K562 (cell line): Measurements from ENCODE around the gene HDAC10. TPM values are rescaled to one million over a fixed set of nuclear protein-coding genes. Genes with fewer than 3 reads are reported as not detected.

Experiments used
- HNRNPH1 ChIP-seq: fragments of 200-400 bp; formaldehyde crosslinking; optimal IDR thresholded peaks from 2 replicates; pipeline ENCODE3; 2017; ENCODE audit warnings: low read depth, mild to moderate bottlenecking, low read length, moderate library complexity
- HNRNPK ChIP-seq: fragments of 200-400 bp; formaldehyde crosslinking; IDR thresholded peaks from one replicate; pipeline ENCODE4 v1.6.1; 2018; ENCODE audit warnings: mild to moderate bottlenecking, low read depth, low read length; ENCODE audit not compliant: poor library complexity, severe bottlenecking
- HOXB6 ChIP-seq: fragments of 250-450 bp; sonication (Bioruptor Pico); IDR thresholded peaks from 2 replicates; pipeline ENCODE4 v1.5.1; 2022; ENCODE audit warnings: mild to moderate bottlenecking, borderline replicate concordance
- MYBL2 ChIP-seq, 2 experiments: fragments of 450-650 bp in 1 of 2; sonication (generic) in 1 of 2; formaldehyde crosslinking in 1 of 2; IDR thresholded peaks; 2 replicates each; pipeline versions ENCODE4 v1.6.1 to v1.8.1; 2017 to 2022; ENCODE audit warnings: borderline replicate concordance in 1 of 2, inconsistent platforms in 1 of 2, low read depth in 1 of 2, mild to moderate bottlenecking in 1 of 2, missing genetic modification reagents in 1 of 2, moderate library complexity in 1 of 2
- RB1 ChIP-seq: fragments of 450-650 bp; IDR thresholded peaks from 2 replicates; pipeline ENCODE4 v1.6.1; 2017; ENCODE audit warnings: low read depth, mild to moderate bottlenecking
- RFX7 ChIP-seq: fragments of 250-450 bp; sonication (Bioruptor Pico); IDR thresholded peaks from 2 replicates; pipeline ENCODE4 v1.5.1; 2021; ENCODE audit warnings: mild to moderate bottlenecking
- SMARCB1 ChIP-seq: IDR thresholded peaks from 2 replicates; pipeline ENCODE4 v1.6.1; 2011; ENCODE audit warnings: improper control_type of control experiment, low read depth; ENCODE audit not compliant: insufficient read length
- SP1 ChIP-seq: sonication (generic); formaldehyde crosslinking; IDR thresholded peaks from 2 replicates; pipeline ENCODE4 v1.8.1; 2022; ENCODE audit warnings: mild to moderate bottlenecking, missing genetic modification reagents
- WHSC1 ChIP-seq: IDR thresholded peaks from one replicate; pipeline ENCODE4 v1.6.1; 2012; ENCODE audit warnings: low read length, control low read depth, inconsistent platforms
- ZNF175 ChIP-seq: fragments of 200-800 bp; sonication (Bioruptor generic); IDR thresholded peaks from 2 replicates; pipeline ENCODE4 v1.6.1; 2016; ENCODE audit warnings: low read depth, mild to moderate bottlenecking, missing genetic modification characterization, missing compliant biosample characterization
- ZNF76 ChIP-seq: fragments of 250-450 bp; sonication (Bioruptor Pico); IDR thresholded peaks from 2 replicates; pipeline ENCODE4 v1.4.0; 2020; ENCODE audit warnings: mild to moderate bottlenecking, moderate library complexity, borderline replicate concordance
- polyA plus RNA-seq, 8 experiments: library from polyadenylated mRNA; depleted of rRNA in 4 of 8; stranded (reverse) in 5 of 8; unstranded in 3 of 8; fragments of >200 nt; fragmentation: Nextera tagmentation in 2 of 8; fragmentation: Illumina TruSeq in 1 of 8; extraction: Ambion mirVana in 2 of 8; extraction: Trizol in 1 of 8; gene quantifications; 2 replicates each; pipeline versions ENCODE4 v1.2.1 to v1.2.3, GENCODE V29; 2011 to 2014; ENCODE audit warnings: inconsistent platforms in 1 of 8, missing spikeins in 1 of 8
- total RNA-seq, 7 experiments: library from RNA; depleted of rRNA in 6 of 7; stranded (reverse); fragments of >200 nt in 6 of 7; fragmentation: Illumina TruSeq in 2 of 7; extraction: Trizol in 2 of 7; gene quantifications; 2 replicates each; pipeline versions ENCODE4 v1.2.1 to v1.2.3, GENCODE V29; 2011 to 2021; ENCODE audit warnings: low replicate concordance in 1 of 7
- TF ChIP-seq, protein P1 (sequence below): fragments of 450-650 bp; IDR thresholded peaks from 2 replicates; pipeline ENCODE4 v1.6.1; 2016; ENCODE audit warnings: antibody characterized with exemption
- TF ChIP-seq, protein P2 (sequence below): sonication (generic); formaldehyde crosslinking; IDR thresholded peaks from 2 replicates; pipeline ENCODE4 v1.8.0; 2022; ENCODE audit warnings: mild to moderate bottlenecking, missing genetic modification reagents
- TF ChIP-seq, protein P3 (sequence below), 2 experiments: fragments of 450-650 bp in 1 of 2; sonication (generic) in 1 of 2; formaldehyde crosslinking in 1 of 2; IDR thresholded peaks; 2 replicates each; pipeline versions ENCODE4 v1.7.1 to v1.9.0; 2016 to 2022; ENCODE audit warnings: inconsistent platforms in 1 of 2, mild to moderate bottlenecking in 1 of 2, missing genetic modification reagents in 1 of 2

The HDAC10 gene
- total and polyA plus RNA-seq, 9 of the 15 experiments (the other 6 are each of a cell fraction or from before 2014, with no cell fraction given): 0.10 to 44.2 (median 6.5) TPM

DNA sequence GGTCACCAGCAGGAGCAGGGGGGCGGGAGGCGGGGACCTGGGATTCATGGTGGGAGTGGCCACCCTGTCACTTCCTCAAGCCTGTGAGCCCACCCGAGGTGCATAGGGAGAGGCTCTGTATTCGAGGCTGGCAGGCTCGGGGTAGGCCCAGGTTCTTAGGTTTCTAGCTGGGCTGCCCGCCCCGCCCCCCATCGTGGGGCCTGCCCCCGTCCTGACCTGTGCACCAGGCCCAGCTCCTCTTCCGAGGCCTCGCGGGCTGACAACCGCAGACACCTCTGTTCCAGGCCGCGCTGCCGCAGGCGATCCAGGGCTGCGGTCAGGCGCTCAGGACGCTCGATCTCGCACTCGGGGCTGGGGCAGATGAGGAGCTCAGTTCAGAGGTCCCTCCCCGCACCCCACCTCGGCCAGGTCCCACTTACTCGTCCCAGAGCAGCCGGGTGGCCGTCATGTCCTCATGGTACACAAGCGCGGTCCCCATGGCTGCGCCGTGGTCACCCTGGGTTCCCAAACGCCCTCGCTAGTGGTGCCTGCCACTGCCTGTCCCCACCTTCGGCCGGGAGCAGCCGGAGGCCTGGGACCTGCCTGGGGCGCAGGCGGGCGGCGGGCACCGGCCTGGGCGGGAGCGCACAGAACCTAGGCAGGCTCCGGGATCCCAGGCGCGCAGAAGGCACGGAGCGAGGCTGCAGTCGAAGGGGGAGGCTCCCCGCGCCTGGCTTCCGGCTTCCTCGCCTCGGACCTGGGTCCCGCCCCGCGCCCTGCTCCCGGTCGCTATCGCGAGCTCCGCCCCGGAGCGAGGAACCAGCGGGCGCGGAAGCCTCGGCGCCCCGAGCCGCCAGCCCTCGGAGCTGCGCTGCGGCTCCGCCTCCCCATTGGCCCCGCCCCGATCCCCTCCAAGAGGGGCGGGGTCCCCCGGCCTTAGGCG, at the start of gene HDAC10 (continued):
- TF ChIP-seq, protein P1, sequence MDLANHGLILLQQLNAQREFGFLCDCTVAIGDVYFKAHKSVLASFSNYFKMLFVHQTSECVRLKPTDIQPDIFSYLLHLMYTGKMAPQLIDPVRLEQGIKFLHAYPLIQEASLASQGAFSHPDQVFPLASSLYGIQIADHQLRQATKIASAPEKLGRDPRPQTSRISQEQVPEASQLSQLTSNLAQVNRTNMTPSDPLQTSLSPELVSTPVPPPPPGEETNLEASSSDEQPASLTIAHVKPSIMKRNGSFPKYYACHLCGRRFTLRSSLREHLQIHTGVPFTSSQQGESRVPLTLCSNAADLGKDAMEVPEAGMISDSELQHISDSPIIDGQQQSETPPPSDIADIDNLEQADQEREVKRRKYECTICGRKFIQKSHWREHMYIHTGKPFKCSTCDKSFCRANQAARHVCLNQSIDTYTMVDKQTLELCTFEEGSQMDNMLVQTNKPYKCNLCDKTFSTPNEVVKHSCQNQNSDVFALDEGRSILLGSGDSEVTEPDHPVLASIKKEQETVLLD: no peak
- TF ChIP-seq HNRNPK: no peak
- TF ChIP-seq, protein P2, sequence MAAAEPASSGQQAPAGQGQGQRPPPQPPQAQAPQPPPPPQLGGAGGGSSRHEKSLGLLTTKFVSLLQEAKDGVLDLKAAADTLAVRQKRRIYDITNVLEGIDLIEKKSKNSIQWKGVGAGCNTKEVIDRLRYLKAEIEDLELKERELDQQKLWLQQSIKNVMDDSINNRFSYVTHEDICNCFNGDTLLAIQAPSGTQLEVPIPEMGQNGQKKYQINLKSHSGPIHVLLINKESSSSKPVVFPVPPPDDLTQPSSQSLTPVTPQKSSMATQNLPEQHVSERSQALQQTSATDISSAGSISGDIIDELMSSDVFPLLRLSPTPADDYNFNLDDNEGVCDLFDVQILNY (CRISPR knock-in tag): no peak
- TF ChIP-seq RB1: no peak
- no peak for TF ChIP-seq ZNF175 (CRISPR knock-in tag)
- TF ChIP-seq HNRNPH1: no peak
- no peak for TF ChIP-seq MYBL2 (IDR thresholded peaks at IDR 0.05; ENCODE audit: low read depth)
- no peak for TF ChIP-seq MYBL2 (CRISPR knock-in tag; IDR thresholded peaks at IDR 0.05; ENCODE audit: borderline replicate concordance)
- TF ChIP-seq SMARCB1: no peak
- no peak for TF ChIP-seq SP1 (CRISPR knock-in tag)
- TF ChIP-seq, protein P3, sequence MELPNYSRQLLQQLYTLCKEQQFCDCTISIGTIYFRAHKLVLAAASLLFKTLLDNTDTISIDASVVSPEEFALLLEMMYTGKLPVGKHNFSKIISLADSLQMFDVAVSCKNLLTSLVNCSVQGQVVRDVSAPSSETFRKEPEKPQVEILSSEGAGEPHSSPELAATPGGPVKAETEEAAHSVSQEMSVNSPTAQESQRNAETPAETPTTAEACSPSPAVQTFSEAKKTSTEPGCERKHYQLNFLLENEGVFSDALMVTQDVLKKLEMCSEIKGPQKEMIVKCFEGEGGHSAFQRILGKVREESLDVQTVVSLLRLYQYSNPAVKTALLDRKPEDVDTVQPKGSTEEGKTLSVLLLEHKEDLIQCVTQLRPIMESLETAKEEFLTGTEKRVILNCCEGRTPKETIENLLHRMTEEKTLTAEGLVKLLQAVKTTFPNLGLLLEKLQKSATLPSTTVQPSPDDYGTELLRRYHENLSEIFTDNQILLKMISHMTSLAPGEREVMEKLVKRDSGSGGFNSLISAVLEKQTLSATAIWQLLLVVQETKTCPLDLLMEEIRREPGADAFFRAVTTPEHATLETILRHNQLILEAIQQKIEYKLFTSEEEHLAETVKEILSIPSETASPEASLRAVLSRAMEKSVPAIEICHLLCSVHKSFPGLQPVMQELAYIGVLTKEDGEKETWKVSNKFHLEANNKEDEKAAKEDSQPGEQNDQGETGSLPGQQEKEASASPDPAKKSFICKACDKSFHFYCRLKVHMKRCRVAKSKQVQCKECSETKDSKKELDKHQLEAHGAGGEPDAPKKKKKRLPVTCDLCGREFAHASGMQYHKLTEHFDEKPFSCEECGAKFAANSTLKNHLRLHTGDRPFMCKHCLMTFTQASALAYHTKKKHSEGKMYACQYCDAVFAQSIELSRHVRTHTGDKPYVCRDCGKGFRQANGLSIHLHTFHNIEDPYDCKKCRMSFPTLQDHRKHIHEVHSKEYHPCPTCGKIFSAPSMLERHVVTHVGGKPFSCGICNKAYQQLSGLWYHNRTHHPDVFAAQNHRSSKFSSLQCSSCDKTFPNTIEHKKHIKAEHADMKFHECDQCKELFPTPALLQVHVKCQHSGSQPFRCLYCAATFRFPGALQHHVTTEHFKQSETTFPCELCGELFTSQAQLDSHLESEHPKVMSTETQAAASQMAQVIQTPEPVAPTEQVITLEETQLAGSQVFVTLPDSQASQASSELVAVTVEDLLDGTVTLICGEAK (IDR thresholded peaks at IDR 0.05): no peak; the same call in 1 of the 2 replicates
- TF ChIP-seq, protein P3 (CRISPR knock-in tag; IDR thresholded peaks at IDR 0.05): no peak
- no peak for TF ChIP-seq HOXB6
- no peak for TF ChIP-seq RFX7 (CRISPR knock-in tag)
- TF ChIP-seq WHSC1: no peak
- TF ChIP-seq ZNF76 (CRISPR knock-in tag): no peak
